ENCODE measurements around the gene MRGPRX2.

DNA sequence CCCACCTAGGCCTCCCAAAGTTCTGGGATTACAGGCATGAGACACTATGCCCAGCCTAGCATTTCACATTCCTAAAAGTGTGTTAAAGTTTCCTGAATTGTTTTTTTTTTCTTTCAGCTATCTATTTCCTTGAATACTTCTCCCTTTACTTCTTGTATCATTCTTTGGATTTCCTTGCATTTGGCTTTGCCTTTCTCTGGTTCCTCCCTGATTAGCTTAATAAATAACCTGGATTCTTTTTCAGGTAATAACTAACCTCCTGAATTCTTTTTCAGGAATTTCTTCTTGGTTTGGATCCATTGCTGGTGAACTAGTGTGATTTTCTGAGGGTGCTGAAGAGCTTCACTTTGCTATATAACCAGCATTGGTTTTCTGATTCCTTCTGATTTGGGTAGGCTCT lies 47.9 kb downstream of the MRGPRX2 start:
- TF ChIP-seq, protein P1, sequence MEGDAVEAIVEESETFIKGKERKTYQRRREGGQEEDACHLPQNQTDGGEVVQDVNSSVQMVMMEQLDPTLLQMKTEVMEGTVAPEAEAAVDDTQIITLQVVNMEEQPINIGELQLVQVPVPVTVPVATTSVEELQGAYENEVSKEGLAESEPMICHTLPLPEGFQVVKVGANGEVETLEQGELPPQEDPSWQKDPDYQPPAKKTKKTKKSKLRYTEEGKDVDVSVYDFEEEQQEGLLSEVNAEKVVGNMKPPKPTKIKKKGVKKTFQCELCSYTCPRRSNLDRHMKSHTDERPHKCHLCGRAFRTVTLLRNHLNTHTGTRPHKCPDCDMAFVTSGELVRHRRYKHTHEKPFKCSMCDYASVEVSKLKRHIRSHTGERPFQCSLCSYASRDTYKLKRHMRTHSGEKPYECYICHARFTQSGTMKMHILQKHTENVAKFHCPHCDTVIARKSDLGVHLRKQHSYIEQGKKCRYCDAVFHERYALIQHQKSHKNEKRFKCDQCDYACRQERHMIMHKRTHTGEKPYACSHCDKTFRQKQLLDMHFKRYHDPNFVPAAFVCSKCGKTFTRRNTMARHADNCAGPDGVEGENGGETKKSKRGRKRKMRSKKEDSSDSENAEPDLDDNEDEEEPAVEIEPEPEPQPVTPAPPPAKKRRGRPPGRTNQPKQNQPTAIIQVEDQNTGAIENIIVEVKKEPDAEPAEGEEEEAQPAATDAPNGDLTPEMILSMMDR (IDR thresholded peaks at IDR 0.05; ENCODE audit: low read length) = no peak
- TF ChIP-seq EZH2 (optimal IDR thresholded peaks at IDR 0.05; ENCODE audit: low read depth, low read length) (no peak), EZH2phosphoT487 (IDR thresholded peaks at IDR 0.05; ENCODE audit: low read length) (no peak)
